HEK293 (cell line): Measurements from ENCODE around the gene MAIP1.

Source experiments
- CTCF ChIP-seq: fragments of 450-650 bp; formaldehyde crosslinking; IDR thresholded peaks from 2 replicates; pipeline ENCODE4 v1.5.1; 2016; ENCODE audit warnings: missing biosample characterization, missing genetic modification characterization
- FEZF1 ChIP-seq: fragments of 450-650 bp; formaldehyde crosslinking; IDR thresholded peaks from 2 replicates; pipeline ENCODE4 v1.5.1; 2016; ENCODE audit warnings: missing biosample characterization, missing genetic modification characterization
- KLF16 ChIP-seq: fragments of 450-650 bp; formaldehyde crosslinking; IDR thresholded peaks from 2 replicates; pipeline ENCODE4 v1.5.1; 2017; ENCODE audit warnings: missing biosample characterization, missing genetic modification characterization
- KLF8 ChIP-seq: fragments of 450-650 bp; formaldehyde crosslinking; IDR thresholded peaks from 2 replicates; pipeline ENCODE4 v1.5.1; 2016; ENCODE audit warnings: missing biosample characterization, missing genetic modification characterization
- OVOL3 ChIP-seq: fragments of 450-650 bp; formaldehyde crosslinking; IDR thresholded peaks from 2 replicates; pipeline ENCODE4 v1.5.1; 2016; ENCODE audit warnings: missing biosample characterization, missing genetic modification characterization
- PRDM6 ChIP-seq: fragments of 450-650 bp; formaldehyde crosslinking; IDR thresholded peaks from 2 replicates; pipeline ENCODE4 v1.5.1; 2017; ENCODE audit warnings: missing biosample characterization, missing genetic modification characterization
- RBAK ChIP-seq: fragments of 450-650 bp; formaldehyde crosslinking; IDR thresholded peaks from 2 replicates; pipeline ENCODE4 v1.5.1; 2016; ENCODE audit warnings: missing biosample characterization, missing genetic modification characterization
- ZBTB21 ChIP-seq: fragments of 450-650 bp; formaldehyde crosslinking; IDR thresholded peaks from 2 replicates; pipeline ENCODE4 v1.5.1; 2017; ENCODE audit warnings: missing biosample characterization, missing genetic modification characterization
- ZEB2 ChIP-seq: fragments of 450-650 bp; formaldehyde crosslinking; IDR thresholded peaks from 2 replicates; pipeline ENCODE4 v1.5.1; 2016; ENCODE audit warnings: missing biosample characterization, missing genetic modification characterization
- ZIC2 ChIP-seq: fragments of 450-650 bp; formaldehyde crosslinking; IDR thresholded peaks from 2 replicates; pipeline ENCODE4 v1.5.1; 2016; ENCODE audit warnings: missing biosample characterization, missing genetic modification characterization
- ZNF26 ChIP-seq: fragments of 450-650 bp; formaldehyde crosslinking; IDR thresholded peaks from 2 replicates; pipeline ENCODE4 v1.5.1; 2016; ENCODE audit warnings: missing biosample characterization, missing genetic modification characterization
- ZNF335 ChIP-seq: fragments of 450-650 bp; formaldehyde crosslinking; conservative IDR thresholded peaks from 2 replicates; pipeline ENCODE4 v1.5.1; 2016; ENCODE audit warnings: missing biosample characterization, missing genetic modification characterization
- ZNF354C ChIP-seq: fragments of 450-650 bp; formaldehyde crosslinking; IDR thresholded peaks from 2 replicates; pipeline ENCODE4 v1.5.1; 2016; ENCODE audit warnings: missing biosample characterization, missing genetic modification characterization, low read depth, borderline replicate concordance
- ZNF398 ChIP-seq: fragments of 450-650 bp; formaldehyde crosslinking; IDR thresholded peaks from 2 replicates; pipeline ENCODE4 v1.5.1; 2017; ENCODE audit warnings: missing biosample characterization, missing genetic modification characterization
- ZNF501 ChIP-seq: fragments of 450-650 bp; formaldehyde crosslinking; IDR thresholded peaks from 2 replicates; pipeline ENCODE4 v1.5.1; 2016; ENCODE audit warnings: missing biosample characterization, missing genetic modification characterization
- ZNF544 ChIP-seq: fragments of 450-650 bp; formaldehyde crosslinking; IDR thresholded peaks from 2 replicates; pipeline ENCODE4 v1.5.0; 2017; ENCODE audit warnings: missing biosample characterization, missing genetic modification characterization
- ZNF560 ChIP-seq: fragments of 450-650 bp; formaldehyde crosslinking; IDR thresholded peaks from 2 replicates; pipeline ENCODE4 v1.5.1; 2017; ENCODE audit warnings: missing biosample characterization, missing genetic modification characterization, borderline replicate concordance
- ZNF600 ChIP-seq: fragments of 450-650 bp; formaldehyde crosslinking; IDR thresholded peaks from 2 replicates; pipeline ENCODE4 v1.5.1; 2016; ENCODE audit warnings: missing biosample characterization, missing genetic modification characterization
- ZNF660 ChIP-seq: fragments of 450-650 bp; IDR thresholded peaks from 2 replicates; pipeline ENCODE4 v1.5.1; 2018; ENCODE audit warnings: missing biosample characterization, mild to moderate bottlenecking, missing genetic modification characterization
- ZNF692 ChIP-seq: fragments of 450-650 bp; formaldehyde crosslinking; IDR thresholded peaks from 2 replicates; pipeline ENCODE4 v1.5.1; 2016; ENCODE audit warnings: missing biosample characterization, missing genetic modification characterization
- ZNF747 ChIP-seq: fragments of 450-650 bp; formaldehyde crosslinking; IDR thresholded peaks from 2 replicates; pipeline ENCODE4 v1.5.1; 2016; ENCODE audit warnings: missing biosample characterization, missing genetic modification characterization
- ZNF785 ChIP-seq: fragments of 450-650 bp; formaldehyde crosslinking; IDR thresholded peaks from 2 replicates; pipeline ENCODE4 v1.5.1; 2016; ENCODE audit warnings: missing biosample characterization, missing genetic modification characterization
- ZSCAN4 ChIP-seq: fragments of 450-650 bp; formaldehyde crosslinking; IDR thresholded peaks from 2 replicates; pipeline ENCODE4 v1.5.1; 2017; ENCODE audit warnings: missing biosample characterization, missing genetic modification characterization
- ZXDB ChIP-seq: fragments of 450-650 bp; formaldehyde crosslinking; IDR thresholded peaks from 2 replicates; pipeline ENCODE4 v1.5.1; 2016; ENCODE audit warnings: missing biosample characterization, missing genetic modification characterization

MAIP1 gene

GRCh38 chr2:199911052-199911876 is 44.1 kb upstream of the MAIP1 start, which contains the start of gene C2orf69 (continued):
- TF ChIP-seq ZSCAN4 (tag by site-specific recombination) = no peak
- TF ChIP-seq ZNF501 (tag by site-specific recombination) = 0 out of 2 replicates have a peak, but pooled peaks have one; percentile 47
- TF ChIP-seq ZNF560 (tag by site-specific recombination) = no peak
- TF ChIP-seq ZNF398 (tag by site-specific recombination) = peak; percentile 70; the same call in 1 of the 2 replicates
- no peak for TF ChIP-seq ZNF544
- peak; percentile 63 for TF ChIP-seq ZIC2
- no peak for TF ChIP-seq ZNF26 (tag by site-specific recombination)
- no peak; the same call in 1 of the 2 replicates for TF ChIP-seq ZEB2 (tag by site-specific recombination)
- TF ChIP-seq ZNF785 (tag by site-specific recombination) = no peak
- TF ChIP-seq RBAK (tag by site-specific recombination) = no peak
- TF ChIP-seq FEZF1 (tag by site-specific recombination) = no peak
- TF ChIP-seq CTCF (tag by site-specific recombination) = peak; percentile 79
- TF ChIP-seq KLF8 (tag by site-specific recombination) = peak; percentile 35; the same call in 1 of the 2 replicates
- TF ChIP-seq ZXDB (tag by site-specific recombination) = 0 out of 2 replicates have a peak, but pooled peaks have one; percentile 62
- TF ChIP-seq ZNF747 = no peak
- peak; percentile 48; the same call in 1 of the 2 replicates for TF ChIP-seq ZBTB21 (tag by site-specific recombination)
- peak; percentile 99 for TF ChIP-seq ZNF335 (tag by site-specific recombination)
- peak; percentile 72; the same call in 1 of the 2 replicates for TF ChIP-seq ZNF692
- TF ChIP-seq ZNF354C (tag by site-specific recombination) = no peak
- TF ChIP-seq PRDM6 (tag by site-specific recombination) = no peak
- TF ChIP-seq OVOL3 = no peak
- TF ChIP-seq ZNF600 (tag by site-specific recombination) = peak; percentile 79
- TF ChIP-seq KLF16 = peak; percentile 55; the same call in 1 of the 2 replicates
- peak; percentile 76 for TF ChIP-seq ZNF660 (tag by site-specific recombination)
